GM11168 (cell line): ENCODE data around the gene PLEKHG4B.
"Not testable (repeated sequence)": the region's sequence is repeated elsewhere in the genome, so short reads cannot be mapped to it uniquely, and the experiment has no call there.

Experiments used
- in situ Hi-C: fragments of 300-500 bp; cut with MboI; formaldehyde crosslinking; loops from one replicate; pipeline ENCODE4 v1.12.0; 2022; ENCODE audit warnings: low sequenced_read_pairs; ENCODE audit not compliant: unreplicated experiment

The PLEKHG4B gene, protein sequence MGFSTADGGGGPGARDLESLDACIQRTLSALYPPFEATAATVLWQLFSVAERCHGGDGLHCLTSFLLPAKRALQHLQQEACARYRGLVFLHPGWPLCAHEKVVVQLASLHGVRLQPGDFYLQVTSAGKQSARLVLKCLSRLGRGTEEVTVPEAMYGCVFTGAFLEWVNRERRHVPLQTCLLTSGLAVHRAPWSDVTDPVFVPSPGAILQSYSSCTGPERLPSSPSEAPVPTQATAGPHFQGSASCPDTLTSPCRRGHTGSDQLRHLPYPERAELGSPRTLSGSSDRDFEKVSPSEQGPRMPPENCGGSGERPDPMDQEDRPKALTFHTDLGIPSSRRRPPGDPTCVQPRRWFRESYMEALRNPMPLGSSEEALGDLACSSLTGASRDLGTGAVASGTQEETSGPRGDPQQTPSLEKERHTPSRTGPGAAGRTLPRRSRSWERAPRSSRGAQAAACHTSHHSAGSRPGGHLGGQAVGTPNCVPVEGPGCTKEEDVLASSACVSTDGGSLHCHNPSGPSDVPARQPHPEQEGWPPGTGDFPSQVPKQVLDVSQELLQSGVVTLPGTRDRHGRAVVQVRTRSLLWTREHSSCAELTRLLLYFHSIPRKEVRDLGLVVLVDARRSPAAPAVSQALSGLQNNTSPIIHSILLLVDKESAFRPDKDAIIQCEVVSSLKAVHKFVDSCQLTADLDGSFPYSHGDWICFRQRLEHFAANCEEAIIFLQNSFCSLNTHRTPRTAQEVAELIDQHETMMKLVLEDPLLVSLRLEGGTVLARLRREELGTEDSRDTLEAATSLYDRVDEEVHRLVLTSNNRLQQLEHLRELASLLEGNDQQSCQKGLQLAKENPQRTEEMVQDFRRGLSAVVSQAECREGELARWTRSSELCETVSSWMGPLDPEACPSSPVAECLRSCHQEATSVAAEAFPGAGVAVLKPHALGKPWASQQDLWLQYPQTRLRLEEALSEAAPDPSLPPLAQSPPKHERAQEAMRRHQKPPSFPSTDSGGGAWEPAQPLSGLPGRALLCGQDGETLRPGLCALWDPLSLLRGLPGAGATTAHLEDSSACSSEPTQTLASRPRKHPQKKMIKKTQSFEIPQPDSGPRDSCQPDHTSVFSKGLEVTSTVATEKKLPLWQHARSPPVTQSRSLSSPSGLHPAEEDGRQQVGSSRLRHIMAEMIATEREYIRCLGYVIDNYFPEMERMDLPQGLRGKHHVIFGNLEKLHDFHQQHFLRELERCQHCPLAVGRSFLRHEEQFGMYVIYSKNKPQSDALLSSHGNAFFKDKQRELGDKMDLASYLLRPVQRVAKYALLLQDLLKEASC (N-terminal part only)

DNA sequence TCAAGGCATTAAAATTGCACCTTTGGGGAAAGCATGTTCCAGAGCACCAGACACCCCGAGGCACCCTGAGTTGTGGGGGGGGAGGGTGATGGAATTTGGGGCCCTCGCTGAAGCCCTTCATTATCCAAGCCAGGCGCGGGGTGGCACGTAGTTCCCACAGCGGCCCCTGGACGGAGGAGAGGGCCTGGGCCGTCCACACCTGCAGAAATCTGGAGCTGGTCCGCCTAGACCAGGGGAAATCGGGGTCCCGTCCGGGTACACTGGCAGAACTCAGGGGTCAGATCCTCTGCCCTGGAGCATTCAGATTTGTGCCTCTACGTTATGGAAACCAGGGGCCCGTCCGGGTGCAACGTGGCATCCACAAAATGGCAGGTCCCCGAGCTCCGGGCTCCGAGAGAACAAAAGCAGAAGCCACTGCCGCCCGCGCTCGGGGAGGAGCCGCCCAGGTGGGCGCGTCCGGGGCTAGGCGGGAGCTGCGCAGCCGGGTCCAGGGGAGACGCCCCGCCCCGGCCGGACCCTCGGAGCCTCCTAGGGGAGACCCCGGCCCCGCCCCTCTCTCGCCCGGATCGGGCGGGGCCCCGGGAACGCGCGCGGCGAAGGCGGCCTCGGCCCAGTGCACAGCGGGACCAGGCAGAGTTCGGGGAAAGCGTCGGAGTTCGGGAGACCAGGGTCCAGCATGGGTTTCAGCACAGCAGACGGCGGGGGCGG is at the start of gene PLEKHG4B:
Gene PLEKHG4B, plus strand, starts transcription at position 613 of the 708 bp plus-strand sequence. Its CDS starts 64 bp downstream, at position 677.
- in situ Hi-C loops: no loop called here

DNA sequence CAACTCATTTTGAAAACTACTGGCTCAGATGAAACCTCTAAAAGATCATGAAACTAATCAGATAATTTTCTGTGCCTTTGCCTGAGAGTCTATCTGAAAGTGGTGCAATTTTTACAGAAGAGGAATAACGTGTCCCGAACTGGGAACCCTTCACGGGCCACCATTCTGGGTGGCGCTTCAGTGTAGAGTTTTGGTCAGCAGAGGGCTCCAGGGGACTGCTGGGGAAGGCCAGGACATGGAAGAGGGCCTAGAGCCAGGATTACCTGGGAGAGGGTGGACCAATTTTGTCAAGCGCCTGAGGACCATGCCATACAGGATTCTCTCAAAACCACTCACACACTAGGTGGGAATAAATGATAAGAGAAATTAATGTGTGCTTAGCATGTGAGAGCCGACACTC is 49.7 kb upstream of the PLEKHG4B start:
- in situ Hi-C loops: no loop called here

DNA sequence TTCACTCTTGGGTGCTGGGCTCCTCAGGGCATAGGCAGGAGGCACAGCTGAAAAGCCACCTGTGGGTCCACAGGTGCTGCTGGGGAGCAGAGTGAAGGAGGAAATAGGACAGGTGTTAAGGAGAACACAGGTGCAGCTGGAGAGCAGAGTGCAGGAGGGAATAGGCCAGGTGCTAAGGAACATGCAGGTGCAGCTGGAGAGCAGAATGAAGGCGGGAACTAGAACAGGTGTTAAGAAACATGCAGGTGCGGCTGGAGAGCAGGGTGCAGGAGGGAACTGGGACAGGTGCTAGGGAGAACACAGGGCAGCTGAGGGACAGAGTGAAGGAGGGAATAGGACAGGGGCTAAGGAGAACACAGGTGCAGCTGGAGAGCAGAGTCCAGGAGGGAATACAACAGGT is 43.8 kb upstream of the PLEKHG4B start:
- in situ Hi-C loops: no loop called here

DNA sequence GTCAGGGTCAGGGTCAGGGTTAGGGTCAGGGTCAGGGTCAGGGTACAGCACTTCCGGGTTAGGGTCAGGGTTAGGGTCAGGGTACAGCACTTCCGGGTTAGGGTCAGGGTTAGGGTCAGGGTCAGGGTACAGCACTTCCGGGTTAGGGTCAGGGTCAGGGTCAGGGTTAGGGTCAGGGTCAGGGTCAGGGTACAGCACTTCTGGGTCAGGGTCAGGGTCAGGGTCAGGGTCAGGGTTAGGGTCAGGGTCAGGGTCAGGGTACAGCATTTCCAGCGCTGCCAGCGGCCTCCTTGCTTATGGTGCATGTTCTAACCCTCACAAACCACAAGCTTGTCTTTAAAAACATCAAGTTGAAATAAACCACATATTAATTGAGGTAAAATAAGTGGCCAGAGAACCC is 42.4 kb upstream of the PLEKHG4B start:
- in situ Hi-C loops: not testable (repeated sequence)

DNA sequence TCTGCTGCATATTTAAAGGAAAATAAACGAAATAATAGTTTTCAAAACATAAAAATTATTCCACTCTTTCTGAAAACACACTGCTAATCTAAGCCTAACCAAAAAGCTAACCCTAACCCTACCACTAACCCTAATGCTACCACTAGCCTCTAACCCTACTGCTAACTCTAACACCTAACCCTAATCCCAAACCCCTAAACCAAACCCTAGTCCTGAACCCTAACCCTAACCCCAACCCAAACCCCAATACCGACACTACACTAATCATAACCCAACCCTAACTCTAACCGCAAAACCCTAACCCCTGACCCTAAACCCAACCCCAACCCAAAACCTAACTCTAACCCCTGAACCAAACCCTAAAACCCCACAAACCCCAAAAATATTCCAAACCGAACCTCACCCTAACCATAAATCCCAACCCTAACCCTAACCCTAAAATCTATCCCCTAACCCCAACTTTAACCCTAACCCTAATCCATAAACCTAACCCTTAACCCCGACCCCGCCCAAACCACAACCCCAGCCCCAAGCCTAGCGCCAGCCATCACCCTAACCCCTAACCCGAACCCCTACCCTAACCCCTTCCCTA is 41.9 kb upstream of the PLEKHG4B start:
- in situ Hi-C loops: no loop called here

DNA sequence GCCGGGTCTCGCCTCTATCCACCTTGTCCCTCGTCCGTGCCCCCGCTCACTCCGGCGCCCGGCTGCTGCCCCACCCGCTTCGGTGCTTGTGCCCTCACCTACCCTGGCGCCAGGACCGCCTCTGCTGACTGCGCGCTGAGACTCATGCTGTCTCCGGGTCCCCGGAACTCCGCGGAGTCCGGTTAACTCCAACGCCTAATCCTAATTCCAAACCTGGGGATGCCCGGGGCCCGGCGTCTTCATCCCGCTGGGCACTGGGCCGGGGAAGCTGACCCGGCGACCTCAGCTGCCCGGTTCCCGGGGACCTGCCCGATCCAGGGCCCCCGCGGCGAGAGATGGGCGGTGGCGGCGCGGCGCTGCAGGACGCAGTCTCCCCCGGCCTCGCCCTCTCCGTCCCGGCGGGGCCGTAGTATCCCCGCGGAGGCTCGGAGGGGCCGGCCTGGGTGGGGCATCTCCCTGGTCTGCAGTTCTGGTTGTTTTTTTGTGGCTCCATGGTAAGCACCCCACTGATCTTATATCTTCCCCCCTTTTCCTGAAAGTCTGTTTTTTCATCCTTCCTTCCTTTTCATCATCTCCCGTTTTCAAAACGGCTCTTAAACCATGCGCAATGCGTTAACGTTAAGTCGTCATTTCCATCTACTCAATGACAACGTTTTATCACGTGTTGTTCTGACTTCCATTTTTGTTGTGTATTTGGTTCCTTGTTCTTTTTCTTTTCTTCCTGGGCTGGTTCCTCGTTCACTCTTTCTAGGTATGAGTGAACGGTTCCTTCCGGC is 41.1 kb upstream of the PLEKHG4B start:
- in situ Hi-C loops: no loop called here

DNA sequence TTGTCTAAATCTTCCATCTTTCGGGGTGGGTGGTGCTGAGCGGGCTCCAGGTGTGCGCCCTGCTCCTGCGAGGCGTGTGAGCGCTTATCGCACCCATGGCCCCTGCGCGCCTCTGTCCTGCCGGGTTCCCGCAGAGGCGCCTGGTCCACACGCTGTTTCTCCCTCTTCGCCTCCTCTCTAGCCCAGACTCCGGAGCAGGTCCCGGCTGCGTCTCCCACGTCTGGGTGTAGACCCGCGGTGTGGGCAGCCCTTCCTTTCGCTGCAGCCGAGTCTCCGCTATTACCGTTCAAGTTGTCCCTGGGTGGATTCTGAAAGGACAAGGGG is 40.5 kb upstream of the PLEKHG4B start:
- in situ Hi-C loops: no loop called here

DNA sequence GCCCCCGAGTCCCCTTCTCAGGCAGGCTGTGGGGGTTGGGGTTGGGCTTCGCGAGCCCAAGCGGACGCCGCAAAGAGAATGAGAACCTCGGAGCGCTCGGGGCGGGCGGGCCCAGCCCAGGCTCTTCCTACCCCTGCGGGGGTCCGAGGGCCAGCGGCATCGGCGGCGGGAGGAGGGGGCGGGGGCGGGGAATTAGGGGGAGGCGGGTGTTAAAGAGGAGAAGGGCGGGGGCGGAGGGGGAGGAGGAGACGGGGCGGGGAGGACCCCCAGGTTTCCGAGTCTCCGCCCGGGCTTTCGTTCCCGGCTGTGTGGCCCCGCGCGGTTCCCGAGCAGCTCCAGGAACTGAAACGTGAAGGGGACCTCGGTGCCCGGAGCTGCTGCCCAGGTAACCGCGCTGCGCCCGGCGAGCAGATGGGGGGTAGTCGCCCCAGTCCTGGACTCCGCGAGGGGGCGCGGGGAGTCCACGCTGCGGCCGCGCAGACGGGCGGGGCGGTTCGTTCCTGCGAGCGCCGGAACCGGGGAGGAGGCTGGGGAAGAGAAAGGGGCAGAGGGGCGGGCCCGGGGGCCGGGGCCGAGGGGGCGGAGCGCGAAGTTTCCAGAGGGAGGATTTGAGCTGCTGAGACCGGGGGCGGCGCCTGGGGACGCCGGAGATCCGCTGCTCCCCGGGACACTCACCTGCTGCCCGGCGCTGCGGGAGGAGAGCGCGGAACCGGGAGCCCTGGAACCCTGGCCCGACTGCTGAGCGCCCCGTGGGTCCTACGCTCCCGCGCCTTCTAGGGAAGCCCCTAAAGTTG is 38.4 kb upstream of the PLEKHG4B start:
- in situ Hi-C loops: no loop called here

DNA sequence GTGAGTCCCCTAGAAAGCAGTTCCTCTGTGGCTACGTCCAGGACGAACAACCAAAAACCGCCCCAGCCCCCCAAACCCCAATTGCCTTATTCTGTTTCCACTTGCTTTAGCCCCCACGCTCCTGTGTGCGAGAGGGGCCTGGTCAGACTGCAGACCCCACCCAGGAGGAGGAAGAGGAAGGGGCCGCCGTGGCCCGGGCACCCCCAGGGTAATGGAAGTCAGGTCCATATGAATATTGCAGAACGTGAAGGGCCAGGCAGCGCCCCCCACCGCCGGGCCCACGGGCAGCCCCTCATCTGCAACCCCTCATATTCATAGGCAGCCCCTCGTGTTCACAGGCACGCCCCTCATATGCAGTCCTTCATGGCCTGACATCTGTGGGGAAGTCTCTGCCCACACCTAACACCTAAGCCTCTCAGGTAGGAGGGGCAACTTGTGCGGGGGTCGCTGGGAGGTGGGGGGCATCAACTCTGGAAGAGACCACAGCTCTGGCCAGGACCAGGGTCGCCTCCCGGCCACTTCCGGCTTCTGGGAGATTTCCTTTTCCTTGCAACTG is 37.7 kb upstream of the PLEKHG4B start:
- in situ Hi-C loops: no loop called here

DNA sequence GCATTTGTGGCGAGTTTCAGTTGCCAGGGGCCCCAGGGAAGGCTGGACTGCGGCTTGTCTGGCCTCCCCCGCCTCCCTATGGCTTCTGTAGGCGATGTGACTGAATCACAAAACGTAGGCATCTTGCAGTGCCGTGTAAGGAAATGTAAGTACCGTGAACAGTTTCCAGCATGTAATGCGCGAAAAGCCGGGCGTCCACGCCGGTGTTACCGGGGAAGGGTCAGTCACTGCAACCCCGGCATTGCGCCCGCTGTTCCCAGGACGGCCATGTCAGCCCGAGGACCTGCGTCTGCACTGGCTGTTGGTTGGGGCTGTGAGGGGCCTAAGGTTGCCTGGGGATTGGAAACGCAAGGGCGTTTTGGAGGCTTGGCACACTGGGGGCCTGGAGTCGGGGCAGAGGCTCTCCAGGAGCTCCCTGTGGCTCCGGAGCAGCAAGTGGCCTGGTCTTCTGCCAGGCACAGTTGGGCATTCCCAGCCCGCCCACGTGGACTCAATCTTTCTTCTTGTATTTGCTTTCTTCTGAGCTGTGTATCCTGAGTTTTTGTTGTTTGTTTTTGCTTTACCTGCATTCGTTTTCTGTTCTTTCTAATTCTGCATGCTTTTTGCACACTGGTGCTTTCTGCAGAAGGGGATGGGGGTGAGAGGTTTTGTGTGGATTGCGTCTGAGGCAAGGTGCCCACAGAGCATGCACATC is 36.9 kb upstream of the PLEKHG4B start:
- in situ Hi-C loops: no loop called here

DNA sequence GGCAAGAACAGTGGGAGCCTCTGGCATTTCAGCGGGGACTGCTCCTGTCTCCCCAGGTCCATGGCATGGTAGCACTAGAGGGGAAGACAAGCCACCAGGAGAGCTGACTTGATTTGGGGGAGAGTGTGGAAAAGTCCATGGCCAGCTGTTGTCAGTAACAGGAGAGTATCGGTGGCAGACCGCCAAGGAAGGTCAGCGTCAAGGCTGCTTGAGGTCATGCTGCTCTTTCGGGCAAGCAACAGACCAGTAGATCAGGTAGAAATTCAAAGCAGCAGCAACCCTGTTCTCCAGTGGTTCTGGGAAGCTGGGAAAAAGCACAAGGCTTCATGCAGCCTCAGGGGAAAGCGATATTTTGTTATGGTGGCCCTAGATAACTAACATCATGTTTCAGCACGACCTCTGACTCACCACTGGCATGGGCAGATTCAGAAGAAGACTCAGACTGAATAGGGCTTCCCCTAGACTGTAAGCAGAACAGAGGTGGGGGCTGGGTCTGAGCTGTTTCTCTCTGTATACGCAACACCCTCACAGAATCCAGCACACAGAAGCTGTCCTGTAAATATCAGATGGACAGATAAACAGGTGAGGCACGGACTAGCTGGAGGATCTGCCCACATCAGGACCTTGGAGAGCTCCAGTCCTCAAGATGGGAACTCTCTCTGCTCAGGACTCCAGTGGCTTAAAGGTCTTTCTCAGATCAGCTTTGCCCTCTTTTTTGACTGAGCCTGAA is 35.2 kb upstream of the PLEKHG4B start:
- in situ Hi-C loops: no loop called here

DNA sequence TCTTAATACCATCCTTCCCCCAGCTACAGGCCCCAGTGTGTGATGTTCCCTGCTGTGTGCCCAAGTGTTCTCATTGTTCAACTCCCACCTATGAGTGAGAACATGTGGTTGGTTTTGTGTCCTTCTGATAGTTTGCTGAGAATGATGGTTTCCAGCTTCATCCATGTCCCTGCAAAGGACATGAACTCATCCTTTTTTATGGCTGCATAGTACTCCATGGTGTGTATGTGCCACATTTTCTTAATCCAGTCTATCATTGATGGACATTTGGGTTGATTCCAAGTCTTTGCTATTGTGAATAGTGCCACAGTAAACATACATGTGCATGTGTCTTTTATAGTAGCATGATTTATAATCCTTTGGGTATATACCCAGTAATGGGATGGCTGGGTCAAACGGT is 31.7 kb upstream of the PLEKHG4B start:
- in situ Hi-C loops: not testable (repeated sequence)

DNA sequence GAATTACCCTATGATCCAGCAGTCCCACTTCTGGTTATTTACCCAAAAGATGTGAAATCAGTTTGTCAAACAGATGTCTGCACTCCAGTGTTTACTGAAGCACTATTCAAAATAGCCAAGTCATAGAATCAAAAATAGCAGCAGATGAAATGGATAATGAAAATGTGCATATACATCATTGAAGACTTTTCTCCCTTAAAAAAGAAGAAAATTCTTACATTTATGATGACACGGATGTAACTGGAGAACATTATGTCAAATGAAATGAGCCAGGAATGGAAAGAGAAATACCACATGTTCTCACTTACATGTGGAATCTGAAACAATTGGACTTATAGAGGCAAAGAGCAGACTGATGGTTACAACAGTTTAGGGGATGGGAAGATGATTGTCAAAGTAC is 21.5 kb upstream of the PLEKHG4B start:
- in situ Hi-C loops: no loop called here

DNA sequence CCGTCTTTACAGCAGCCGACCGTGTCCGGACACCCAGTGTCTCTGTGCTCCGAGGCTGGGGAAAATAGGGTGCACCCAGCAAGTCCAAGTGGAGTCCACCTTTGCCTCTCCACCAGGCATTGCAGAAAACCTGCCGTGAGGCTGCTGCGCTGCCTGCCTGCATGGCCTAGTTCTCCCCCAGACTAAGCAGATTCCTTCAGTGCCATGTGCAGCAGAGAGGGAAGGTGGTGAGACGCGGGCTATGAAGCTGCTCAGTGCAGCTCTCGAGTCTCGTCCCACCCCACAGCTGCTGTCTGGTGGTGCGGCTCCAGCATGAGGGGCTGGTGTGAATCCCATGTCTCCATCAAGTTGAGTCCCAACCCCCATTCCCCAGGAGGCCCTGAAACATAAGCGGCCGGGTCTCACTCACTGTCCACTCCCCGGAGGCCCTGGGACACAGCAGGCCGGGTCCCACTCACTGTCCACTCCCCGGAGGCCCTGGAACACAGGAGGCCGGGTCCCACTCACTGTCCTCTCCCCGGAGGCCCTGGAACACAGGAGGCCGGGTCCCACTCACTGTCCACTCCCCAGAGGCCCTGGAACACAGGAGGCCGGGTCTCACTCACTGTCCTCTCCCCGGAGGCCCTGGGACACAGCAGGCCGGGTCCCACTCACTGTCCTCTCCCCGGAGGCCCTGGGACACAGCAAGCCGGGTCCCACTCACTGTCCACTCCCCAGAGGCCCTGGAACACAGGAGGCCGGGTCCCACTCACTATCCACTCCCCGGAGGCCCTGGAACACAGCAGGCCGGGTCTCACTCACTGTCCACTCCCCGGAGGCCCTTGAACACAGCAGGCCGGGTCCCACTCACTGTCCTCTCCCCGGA is 19.4 kb upstream of the PLEKHG4B start:
- in situ Hi-C loops: not testable (repeated sequence)

DNA sequence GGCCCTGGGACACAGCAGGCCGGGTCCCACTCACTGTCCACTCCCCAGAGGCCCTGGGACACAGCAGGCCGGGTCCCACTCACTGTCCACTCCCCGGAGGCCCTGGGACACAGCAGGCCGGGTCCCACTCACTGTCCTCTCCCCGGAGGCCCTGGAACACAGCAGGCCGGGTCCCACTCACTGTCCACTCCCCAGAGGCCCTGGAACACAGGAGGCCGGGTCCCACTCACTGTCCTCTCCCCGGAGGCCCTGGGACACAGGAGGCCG is 18.9 kb upstream of the PLEKHG4B start:
- in situ Hi-C loops: not testable (repeated sequence)
